Keratinocyte (primary cell): ENCODE data around the gene LYRM2. TPM values are rescaled to one million over a fixed set of nuclear protein-coding genes. Genes with fewer than 3 reads are reported as not detected.

Experiments used
- DNase-seq: peaks from one replicate; pipeline ENCODE4 v3.0.0-alpha.2; 2011; ENCODE audit warnings: low read depth, missing footprints, low spot score
- FAIRE-seq: peaks from 2 replicates; lab custom pipeline; 2011; peaks lifted over from hg19 to GRCh38; lab: Jason Lieb, UNC
- H2AFZ ChIP-seq: 2 replicates; pipeline ENCODE4 v1.6.0; 2012; ENCODE audit warnings: low read length, control low read depth, inconsistent platforms; ENCODE audit not compliant: control insufficient read depth
- H3K27ac ChIP-seq: 2 replicates; pipeline ENCODE4 v1.5.1; 2011; ENCODE audit warnings: low read length; ENCODE audit not compliant: control insufficient read depth, insufficient read depth
- H3K27me3 ChIP-seq: 3 replicates; pipeline ENCODE4 v1.6.0; 2011; ENCODE audit warnings: low read length; ENCODE audit not compliant: control insufficient read depth, insufficient read depth; ENCODE audit errors: extremely low read depth
- H3K36me3 ChIP-seq, 2 experiments: 2 replicates in 1 of 2; 3 replicates in 1 of 2; pipeline ENCODE4 v1.5.1; 2011; ENCODE audit warnings: low read length in 2 of 2, mild to moderate bottlenecking in 1 of 2; ENCODE audit not compliant: control insufficient read depth in 2 of 2, insufficient read depth in 2 of 2; ENCODE audit errors: extremely low read depth in 1 of 2
- H3K4me1 ChIP-seq: 3 replicates; pipeline ENCODE4 v1.5.1; 2011; ENCODE audit warnings: low read length; ENCODE audit not compliant: control insufficient read depth, insufficient read depth; ENCODE audit errors: extremely low read depth
- H3K4me2 ChIP-seq: 3 replicates; pipeline ENCODE4 v1.6.0; 2011; ENCODE audit warnings: low read depth, low read length; ENCODE audit not compliant: control insufficient read depth, insufficient read depth; ENCODE audit errors: extremely low read depth
- H3K4me3 ChIP-seq, 3 experiments: fragments of 200-600 bp in 1 of 3; sonication (generic) in 1 of 3; 2 replicates in 2 of 3; 3 replicates in 1 of 3; pipeline ENCODE4 v1.5.1; 2011 to 2016; ENCODE audit warnings: low read length in 3 of 3, mild to moderate bottlenecking in 3 of 3, control low read depth in 2 of 3, inconsistent platforms in 1 of 3, low read depth in 1 of 3, mixed read lengths in 1 of 3, mixed run types in 1 of 3, moderate library complexity in 1 of 3; ENCODE audit not compliant: control insufficient read depth in 2 of 3, insufficient read depth in 2 of 3; ENCODE audit errors: extremely low read depth in 1 of 3
- H3K79me2 ChIP-seq: 2 replicates; pipeline ENCODE4 v1.6.0; 2012; ENCODE audit warnings: low read length; ENCODE audit not compliant: control insufficient read depth, insufficient read depth
- H3K9ac ChIP-seq: 3 replicates; pipeline ENCODE4 v1.6.0; 2011; ENCODE audit warnings: low read length; ENCODE audit not compliant: control insufficient read depth, insufficient read depth; ENCODE audit errors: extremely low read depth
- H3K9me1 ChIP-seq: 3 replicates; pipeline ENCODE4 v1.6.0; 2011; ENCODE audit warnings: low read length; ENCODE audit not compliant: control insufficient read depth, insufficient read depth; ENCODE audit errors: extremely low read depth
- H3K9me3 ChIP-seq: 2 replicates; pipeline ENCODE4 v1.5.1; 2012; ENCODE audit warnings: low read depth, low read length; ENCODE audit not compliant: control insufficient read depth
- H4K20me1 ChIP-seq: 3 replicates; pipeline ENCODE4 v1.6.0; 2011; ENCODE audit warnings: low read length; ENCODE audit not compliant: control insufficient read depth, insufficient read depth; ENCODE audit errors: extremely low read depth
- CTCF ChIP-seq, 3 experiments: IDR thresholded peaks in 1 of 3; conservative IDR thresholded peaks in 1 of 3; optimal IDR thresholded peaks in 1 of 3; 2 replicates in 2 of 3; 3 replicates in 1 of 3; pipeline versions ENCODE3 to v1.5.1; 2011; ENCODE audit warnings: low read length in 3 of 3, mild to moderate bottlenecking in 3 of 3, moderate library complexity in 2 of 3, control low read depth in 1 of 3, inconsistent platforms in 1 of 3; ENCODE audit not compliant: insufficient read depth in 2 of 3; ENCODE audit errors: extremely low read depth in 1 of 3
- EZH2 ChIP-seq: IDR thresholded peaks from one replicate; pipeline ENCODE4 v1.6.1; 2012; ENCODE audit warnings: inconsistent platforms, mild to moderate bottlenecking, low read length, moderate library complexity
- dilution Hi-C: fragments of 300-500 bp; cut with MboI; formaldehyde crosslinking; loops from one replicate; pipeline ENCODE4 v1.7.0; 2020; ENCODE audit warnings: low sequenced_read_pairs; ENCODE audit not compliant: extremely low pct_ligation_motif_present
- polyA plus RNA-seq, 5 experiments: library from polyadenylated mRNA; depleted of rRNA in 3 of 5; stranded (reverse) in 3 of 5; stranded (forward) in 1 of 5; unstranded in 1 of 5; fragments of >200 nt; gene quantifications; 1 replicate in 1 of 5; 2 replicates in 3 of 5; 3 replicates in 1 of 5; pipeline versions ENCODE4 v1.2.1 to v1.2.3, GENCODE V29; 2011 to 2012; ENCODE audit warnings: missing spikeins in 2 of 5, low read depth in 1 of 5, low replicate concordance in 1 of 5

Gene LYRM2
- polyA plus RNA-seq, 1 donor (not counting 4 experiments of a cell fraction or from before 2014, with no cell fraction given), result 43.0 TPM

GRCh38 chr6:89554106-89554505 is 84.4 kb downstream of the LYRM2 start:
- dilution Hi-C loops, result no loop called here
- no peak for TF ChIP-seq CTCF (optimal IDR thresholded peaks at IDR 0.05 in 1 of 3, IDR thresholded peaks at IDR 0.05 in 1 of 3, conservative IDR thresholded peaks at IDR 0.05 in 1 of 3; ENCODE audit: extremely low read depth in 1 of 3, insufficient read depth in 2 of 3, low read length in 3 of 3)
- no peak for TF ChIP-seq EZH2

GRCh38 chr6:89553431-89553830 is 85.1 kb downstream of the LYRM2 start:
- H2AFZ ChIP-seq, result no peak overlapping the region
- H3K27me3 ChIP-seq, result no peaks in the 10 kb centered on the region
- DNase-seq (no peak), FAIRE-seq (no peak)
- H3K4me3 ChIP-seq, result no peak overlapping the region
- H3K9me1 ChIP-seq, result no peaks in the 10 kb centered on the region
- H3K4me1 ChIP-seq, result no peaks in the 10 kb centered on the region
- no peaks in the 10 kb centered on the region for H4K20me1 ChIP-seq
- H3K27ac ChIP-seq, result no peak overlapping the region
- no peak overlapping the region for H3K9ac ChIP-seq
- H3K4me2 ChIP-seq, result no peak overlapping the region
- no peaks in the 10 kb centered on the region for H3K36me3 ChIP-seq
- dilution Hi-C loops, result no loop called here
- TF ChIP-seq EZH2 (no peak), CTCF (optimal IDR thresholded peaks at IDR 0.05 in 1 of 3, IDR thresholded peaks at IDR 0.05 in 1 of 3, conservative IDR thresholded peaks at IDR 0.05 in 1 of 3; ENCODE audit: extremely low read depth in 1 of 3, insufficient read depth in 2 of 3, low read length in 3 of 3) (no peak)
- no peaks in the 10 kb centered on the region for H3K79me2 ChIP-seq
- no peaks in the 10 kb centered on the region for H3K9me3 ChIP-seq

More at GRCh38 chr6:89554106-89554505, 84.4 kb downstream of the LYRM2 start:
- H4K20me1 ChIP-seq, result no peaks in the 10 kb centered on the region
- H3K9me1 ChIP-seq, result no peaks in the 10 kb centered on the region
- no peaks in the 10 kb centered on the region for H3K79me2 ChIP-seq
- H3K4me3 ChIP-seq, result no peak overlapping the region
- no peak for FAIRE-seq
- no peaks in the 10 kb centered on the region for H3K4me1 ChIP-seq
- no peaks in the 10 kb centered on the region for H3K27me3 ChIP-seq
- no peak for DNase-seq
- no peak overlapping the region for H2AFZ ChIP-seq
- H3K4me2 ChIP-seq, result no peak overlapping the region
- H3K27ac ChIP-seq, result no peak overlapping the region
- no peak overlapping the region for H3K9ac ChIP-seq
- H3K9me3 ChIP-seq, result no peaks in the 10 kb centered on the region
- H3K36me3 ChIP-seq, result no peaks in the 10 kb centered on the region
